ENCODE measurements around the gene TLR1.
"Not testable (repeated sequence)": the region's sequence is repeated elsewhere in the genome, so short reads cannot be mapped to it uniquely, and the experiment has no call there.

The TLR1 gene

GRCh38 chr4:38805530-38806145 lies 1.0 kb upstream of the TLR1 start:
- no peak for DNase-seq (ENCODE audit: low spot score)

GRCh38 chr4:38803833-38804653 lies 548 bp downstream of the TLR1 start:
- DNase-seq (ENCODE audit: low spot score), result no peak

- no peak for DNase-seq (ENCODE audit: low spot score)
Observed at GRCh38 chr4:38802561-38803355, 1.8 kb downstream of the TLR1 start.

GRCh38 chr4:38800961-38801450 lies 3.6 kb downstream of the TLR1 start:
- DNase-seq (ENCODE audit: low spot score), result no peak

- no peak for DNase-seq (ENCODE audit: low spot score)
Observed at GRCh38 chr4:38800366-38800765, 4.2 kb downstream of the TLR1 start.

- DNase-seq (ENCODE audit: low spot score), result no peak
Observed at GRCh38 chr4:38795087-38795486, 9.5 kb downstream of the TLR1 start.

- no peak for DNase-seq (ENCODE audit: low spot score)
Observed at GRCh38 chr4:38794051-38794450, 10.5 kb downstream of the TLR1 start.

GRCh38 chr4:38791010-38791409 lies 13.6 kb downstream of the TLR1 start:
- DNase-seq (ENCODE audit: low spot score), result no peak

- DNase-seq (ENCODE audit: low spot score), result no peak
Observed at GRCh38 chr4:38788317-38788716, 16.3 kb downstream of the TLR1 start.

- peak; percentile 19 for DNase-seq (ENCODE audit: low spot score)
Observed at GRCh38 chr4:38787693-38788092, 16.9 kb downstream of the TLR1 start.

GRCh38 chr4:38785901-38786402 lies 18.6 kb downstream of the TLR1 start:
- no peak for DNase-seq (ENCODE audit: low spot score)

- DNase-seq (ENCODE audit: low spot score), result no peak
Observed at GRCh38 chr4:38785041-38785790, 19.4 kb downstream of the TLR1 start.

GRCh38 chr4:38784141-38784540 lies 20.4 kb downstream of the TLR1 start:
- DNase-seq (ENCODE audit: low spot score), result no peak

- no peak for DNase-seq (ENCODE audit: low spot score)
Observed at GRCh38 chr4:38783109-38783460, 21.5 kb downstream of the TLR1 start.

GRCh38 chr4:38782452-38783108 lies 22.0 kb downstream of the TLR1 start, which contains the start of gene TLR10:
Gene TLR10, minus strand, starts transcription at chr4:38782990. Its CDS starts 7,400 bp downstream, at chr4:38775590.
- DNase-seq (ENCODE audit: low spot score), result peak; percentile 23

- DNase-seq (ENCODE audit: low spot score), result no peak
Observed at GRCh38 chr4:38781854-38782261, 22.7 kb downstream of the TLR1 start.

- no peak for DNase-seq (ENCODE audit: low spot score)
Observed at GRCh38 chr4:38780833-38781484, 23.6 kb downstream of the TLR1 start.

GRCh38 chr4:38779790-38780189 lies 24.8 kb downstream of the TLR1 start:
- no peak for DNase-seq (ENCODE audit: low spot score)

- DNase-seq (ENCODE audit: low spot score), result not testable (repeated sequence)
Observed at GRCh38 chr4:38777925-38778324, 26.7 kb downstream of the TLR1 start.

- no peak for DNase-seq (ENCODE audit: low spot score)
Observed at GRCh38 chr4:38775326-38775725, 29.3 kb downstream of the TLR1 start.

Data from HuH-7.5 (cell line).